ENCODE measurements around the gene CRAT.
A peak's percentile ranks its signal among the peaks of the same experiment; 100 is the strongest.

The CRAT gene

GRCh38 chr9:129121483-129121882 is 10.9 kb upstream of the CRAT start:
- H3K4me3 ChIP-seq (ENCODE audit: low read depth, low read length), result no peak overlapping the region
- TF ChIP-seq CTCF (IDR thresholded peaks at IDR 0.05; ENCODE audit: borderline replicate concordance, insufficient read depth, low read depth, low read length), result no peak

GRCh38 chr9:129118799-129119198 is 8.2 kb upstream of the CRAT start:
- no peak overlapping the region for H3K4me3 ChIP-seq (ENCODE audit: low read depth, low read length)
- TF ChIP-seq CTCF (IDR thresholded peaks at IDR 0.05; ENCODE audit: borderline replicate concordance, insufficient read depth, low read depth, low read length), result no peak

GRCh38 chr9:129113645-129114304 is 3.2 kb upstream of the CRAT start:
- no peak overlapping the region for H3K4me3 ChIP-seq (ENCODE audit: low read depth, low read length)

GRCh38 chr9:129112526-129112925 is 1.9 kb upstream of the CRAT start:
- H3K4me3 ChIP-seq (ENCODE audit: low read depth, low read length), result peak overlapping the region; percentile 71

More at GRCh38 chr9:129113645-129114304, 3.2 kb upstream of the CRAT start:
- no peak for TF ChIP-seq CTCF (IDR thresholded peaks at IDR 0.05; ENCODE audit: borderline replicate concordance, insufficient read depth, low read depth, low read length)

- peak overlapping the region; percentile 71 for H3K4me3 ChIP-seq (ENCODE audit: low read depth, low read length)
- no peak for TF ChIP-seq CTCF (IDR thresholded peaks at IDR 0.05; ENCODE audit: borderline replicate concordance, insufficient read depth, low read depth, low read length)
Observed at GRCh38 chr9:129111528-129112151, 1.0 kb upstream of the CRAT start.

GRCh38 chr9:129109952-129110739 is 447 bp downstream of the CRAT start:
- TF ChIP-seq CTCF (IDR thresholded peaks at IDR 0.05; ENCODE audit: borderline replicate concordance, insufficient read depth, low read depth, low read length), result no peak
- H3K4me3 ChIP-seq (ENCODE audit: low read depth, low read length), result peak overlapping the region; percentile 65

- H3K4me3 ChIP-seq (ENCODE audit: low read depth, low read length), result no peak overlapping the region
Observed at GRCh38 chr9:129109537-129109903, 1.1 kb downstream of the CRAT start.

More at GRCh38 chr9:129109537-129109903, 1.1 kb downstream of the CRAT start:
- TF ChIP-seq CTCF (IDR thresholded peaks at IDR 0.05; ENCODE audit: borderline replicate concordance, insufficient read depth, low read depth, low read length), result no peak

All from GM12875 (cell line).